Renal cortical epithelial cell (primary cell): Measurements from ENCODE around the gene ARHGAP30. TPM values are rescaled to one million over a fixed set of nuclear protein-coding genes. Genes with fewer than 3 reads are reported as not detected.
"Not testable (repeated sequence)": the region's sequence is repeated elsewhere in the genome, so short reads cannot be mapped to it uniquely, and the experiment has no call there.

Experiments used
- DNase-seq: peaks from one replicate; pipeline ENCODE4 v3.0.0-alpha.2; 2011; ENCODE audit warnings: low read depth
- total RNA-seq: library from RNA; depleted of rRNA; stranded (reverse); fragments of >200 nt; gene quantifications from 2 replicates; pipeline ENCODE4 v1.2.3, GENCODE V29; 2014

Gene ARHGAP30
- 0.17 TPM in 1 of 2 replicates, not detected in the other for total RNA-seq

- no peak for DNase-seq
Observed at GRCh38 chr1:161069731-161070270, at the start of gene ARHGAP30. TSS of gene ARHGAP30 (minus strand) at chr1:161069891. CDS start at chr1:161069624, 267 bp downstream.

GRCh38 chr1:161117759-161118581, 48.3 kb upstream of the ARHGAP30 start, which contains the start of the genes NIT1 and PFDN2:
TSS of gene NIT1 (plus strand) at chr1:161118105. CDS start at chr1:161118177, 72 bp downstream.
TSS of gene PFDN2 (minus strand) at chr1:161118037. CDS start at chr1:161118026, 11 bp downstream.
- peak; percentile 62 for DNase-seq

- DNase-seq: not testable (repeated sequence)
Observed at GRCh38 chr1:161115961-161116360, 46.3 kb upstream of the ARHGAP30 start.

GRCh38 chr1:161115132-161115711, 45.5 kb upstream of the ARHGAP30 start:
- peak; percentile 94 for DNase-seq

GRCh38 chr1:161114556-161114955, 44.9 kb upstream of the ARHGAP30 start:
- DNase-seq: no peak

GRCh38 chr1:161113915-161114314, 44.2 kb upstream of the ARHGAP30 start:
- DNase-seq: no peak

GRCh38 chr1:161111527-161111926, 41.8 kb upstream of the ARHGAP30 start:
- DNase-seq: no peak

GRCh38 chr1:161111117-161111516, 41.4 kb upstream of the ARHGAP30 start:
- no peak for DNase-seq

- DNase-seq: no peak
Observed at GRCh38 chr1:161106431-161106830, 36.7 kb upstream of the ARHGAP30 start.

- no peak for DNase-seq
Observed at GRCh38 chr1:161100556-161100955, 30.9 kb upstream of the ARHGAP30 start.

- DNase-seq: no peak
Observed at GRCh38 chr1:161099090-161099802, 29.6 kb upstream of the ARHGAP30 start.

GRCh38 chr1:161098210-161099068, 28.7 kb upstream of the ARHGAP30 start, which contains the start of gene KLHDC9:
TSS of gene KLHDC9 (plus strand) at chr1:161098361. CDS start at chr1:161098536, 175 bp downstream.
- peak; percentile 88 for DNase-seq

GRCh38 chr1:161096530-161096929, 26.8 kb upstream of the ARHGAP30 start:
- DNase-seq: no peak

GRCh38 chr1:161096015-161096414, 26.3 kb upstream of the ARHGAP30 start:
- no peak for DNase-seq

GRCh38 chr1:161095230-161095629, 25.5 kb upstream of the ARHGAP30 start:
- no peak for DNase-seq

GRCh38 chr1:161094481-161094880, 24.8 kb upstream of the ARHGAP30 start:
- DNase-seq: no peak

GRCh38 chr1:161092621-161093028, 22.9 kb upstream of the ARHGAP30 start:
- peak; percentile 36 for DNase-seq

GRCh38 chr1:161091796-161092507, 22.3 kb upstream of the ARHGAP30 start:
- DNase-seq: no peak

GRCh38 chr1:161091093-161091492, 21.4 kb upstream of the ARHGAP30 start:
- DNase-seq: no peak

- DNase-seq: no peak
Observed at GRCh38 chr1:161090617-161091016, 20.9 kb upstream of the ARHGAP30 start.
